GM21737 (cell line): ENCODE results near the gene BCS1L.
"Not testable (repeated sequence)": the region's sequence is repeated elsewhere in the genome, so short reads cannot be mapped to it uniquely, and the experiment has no call there.

Experiments
- ATAC-seq: cut with Tn5 transposase; IDR thresholded peaks from one replicate; pipeline ENCODE4 v1.9.1; 2021; ENCODE audit warnings: mild to moderate bottlenecking, moderate library complexity; ENCODE audit not compliant: unreplicated experiment

Gene BCS1L

DNA sequence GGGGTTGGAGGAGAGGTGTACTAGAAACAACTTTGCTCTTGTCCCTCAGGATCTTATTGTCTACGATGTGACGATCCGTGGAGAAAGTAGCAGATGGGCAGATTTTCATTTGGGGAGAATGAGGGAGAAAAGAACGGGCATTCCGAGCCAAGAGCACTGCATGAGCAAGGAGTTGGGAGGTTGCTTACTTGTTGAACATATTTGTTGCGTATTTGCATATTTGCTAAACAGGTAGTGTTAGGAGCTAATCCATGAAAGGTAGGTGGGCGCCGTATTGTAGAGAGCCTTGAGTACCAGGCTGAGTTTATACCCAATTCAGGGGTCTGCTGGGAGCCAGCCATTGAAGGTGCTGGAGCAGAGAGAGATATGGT, 490 bp downstream of the BCS1L start:
- no peak for ATAC-seq

DNA sequence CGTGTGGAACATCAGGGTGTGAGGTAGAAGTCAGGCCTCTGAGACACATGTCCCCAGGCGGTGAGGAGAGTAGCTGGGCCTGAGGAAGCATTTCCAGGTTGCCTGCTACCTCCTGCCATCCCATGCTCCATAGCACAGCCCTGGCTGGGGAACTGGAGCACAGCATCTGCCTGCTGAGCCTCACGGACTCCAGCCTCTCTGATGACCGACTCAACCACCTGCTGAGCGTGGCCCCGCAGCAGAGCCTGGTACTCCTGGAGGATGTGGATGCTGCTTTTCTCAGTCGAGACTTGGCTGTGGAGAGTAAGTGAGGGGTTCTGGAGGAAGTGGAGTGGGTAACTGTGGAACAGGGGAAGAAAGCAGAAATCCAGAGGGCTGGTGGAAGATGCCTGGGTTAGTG, 2.9 kb downstream of the BCS1L start:
- no peak for ATAC-seq

DNA sequence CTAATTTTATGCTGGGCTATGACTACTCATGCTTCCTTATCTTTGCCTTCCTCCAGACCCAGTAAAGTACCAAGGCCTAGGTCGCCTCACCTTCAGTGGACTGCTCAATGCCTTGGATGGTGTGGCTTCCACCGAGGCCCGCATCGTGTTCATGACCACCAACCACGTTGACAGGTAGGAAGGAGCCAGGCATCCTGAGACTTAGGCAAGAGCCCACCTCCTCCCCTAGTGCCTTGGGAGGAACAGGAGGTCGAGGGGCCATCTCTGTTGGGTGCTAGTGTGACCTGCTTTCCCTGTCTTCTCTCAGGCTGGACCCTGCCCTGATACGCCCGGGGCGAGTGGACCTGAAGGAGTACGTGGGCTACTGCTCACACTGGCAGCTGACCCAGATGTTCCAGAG, 3.3 kb downstream of the BCS1L start:
- no peak for ATAC-seq

DNA sequence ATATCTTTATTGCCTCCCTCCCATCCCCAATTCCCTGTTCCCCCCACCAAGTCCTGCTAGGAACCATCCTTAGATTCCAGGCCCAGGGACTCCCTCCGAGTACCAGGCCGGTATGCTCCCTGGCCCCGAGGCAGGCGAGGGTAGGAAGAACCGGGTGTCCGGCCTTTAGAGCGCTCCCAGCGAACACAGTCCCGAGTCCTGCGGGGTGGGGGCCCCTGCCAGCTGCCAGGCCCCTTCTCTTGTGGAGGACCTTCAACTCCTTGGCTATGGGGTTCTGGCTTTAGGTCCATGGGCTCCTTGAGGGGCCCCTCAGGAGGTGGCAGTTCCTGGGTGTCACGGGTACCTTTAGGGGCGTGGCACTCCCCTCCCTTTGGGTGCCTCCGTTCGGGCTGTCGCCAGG, 4.4 kb downstream of the BCS1L start:
- no peak for ATAC-seq

DNA sequence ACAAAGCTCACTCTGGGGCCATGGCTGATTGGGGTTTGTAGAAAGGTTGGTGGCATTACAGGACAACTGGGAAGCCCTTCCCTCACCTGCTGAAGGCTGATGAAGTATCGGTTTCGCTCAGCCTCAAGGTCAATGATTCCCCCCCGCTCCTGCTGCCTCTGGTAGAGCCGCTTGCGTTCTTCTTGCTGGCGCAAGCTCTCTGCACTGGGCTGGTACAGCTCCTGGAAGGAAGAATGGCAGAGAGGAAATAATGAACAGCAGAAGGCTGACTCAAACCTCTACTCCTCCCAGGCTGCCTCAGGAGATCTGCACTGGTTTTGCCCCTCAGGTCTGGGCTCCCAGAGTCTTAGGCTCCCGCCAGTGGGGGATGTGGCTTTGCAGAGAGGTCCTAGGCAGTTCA, 5.2 kb downstream of the BCS1L start:
- no peak for ATAC-seq

DNA sequence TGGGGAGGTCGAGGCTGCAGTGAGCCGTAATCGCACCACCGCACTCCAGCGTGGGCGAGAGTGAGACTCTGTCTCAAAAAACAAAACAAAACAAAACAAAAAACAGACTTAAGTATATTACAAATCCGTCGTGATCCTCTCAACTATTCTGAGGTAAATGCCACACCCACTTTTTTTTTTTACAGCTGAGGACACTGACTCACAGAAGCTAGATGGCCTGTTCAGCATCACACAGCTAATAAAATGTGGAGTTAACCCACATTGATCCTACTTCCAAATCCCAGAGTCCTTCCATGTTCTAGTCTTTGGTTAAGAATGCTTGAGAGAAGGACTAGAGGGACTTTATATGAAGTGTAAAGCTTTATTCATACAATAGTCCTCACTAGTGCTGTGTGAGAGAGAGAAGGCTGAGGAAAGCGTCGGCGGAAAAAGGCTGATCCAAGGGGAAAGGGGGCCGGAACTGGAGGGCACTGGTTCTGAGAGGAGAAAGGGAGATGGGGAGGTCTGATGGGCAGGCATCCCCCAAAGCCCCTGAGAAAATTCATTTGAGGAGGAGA, 11.7 kb downstream of the BCS1L start:
- ATAC-seq = no peak

DNA sequence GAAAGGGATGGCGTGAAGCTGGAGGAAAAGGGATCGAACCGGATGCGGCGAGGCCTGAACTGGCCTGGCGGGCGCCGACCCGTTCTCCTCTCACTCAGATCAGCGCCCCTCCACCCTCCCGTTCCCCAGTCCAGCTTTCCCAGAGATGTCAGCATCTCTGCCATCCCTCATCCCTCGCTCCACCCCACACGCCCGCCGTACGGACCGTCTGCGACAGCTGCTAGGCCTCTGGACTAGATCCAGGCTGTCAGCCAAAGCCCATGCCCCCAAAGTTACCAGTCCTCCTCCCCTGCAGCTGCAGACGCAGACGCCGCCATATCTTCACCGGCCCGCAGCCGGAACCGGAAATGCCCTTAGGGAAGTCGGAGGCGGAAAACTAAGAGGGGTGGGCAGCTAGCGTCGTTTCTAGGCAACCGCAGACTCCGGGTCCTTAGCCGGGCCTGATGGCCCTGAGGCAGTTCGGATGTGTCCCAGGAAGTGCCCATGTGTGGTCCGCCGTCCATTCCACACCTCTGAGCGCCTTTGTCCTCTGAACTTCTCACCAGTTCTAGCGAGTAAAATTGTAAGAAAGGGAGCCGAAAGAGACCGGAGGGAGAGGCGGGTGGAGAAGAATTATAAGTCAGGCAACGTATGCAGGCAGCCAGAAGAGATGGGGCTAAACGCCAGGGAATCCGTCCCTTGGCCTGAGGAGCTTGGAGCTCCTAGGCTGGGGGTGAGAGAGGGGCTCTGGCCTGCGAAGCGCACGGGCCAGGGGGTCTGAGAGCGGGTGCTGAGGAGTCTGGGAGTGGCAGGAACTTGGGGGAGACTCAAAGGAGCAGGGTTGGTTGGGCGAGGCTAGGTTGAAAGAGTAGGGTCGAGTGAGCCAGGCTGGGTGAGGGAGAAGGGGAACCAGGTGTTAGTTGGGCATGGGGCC, 12.4 kb downstream of the BCS1L start, which contains the start of the genes RNF25 and STK36:
TSS of gene RNF25 (minus strand) at position 349 of the 913 bp plus-strand sequence. CDS start at position 317, 32 bp downstream.
TSS of gene STK36 (plus strand) at position 433 of the 913 bp plus-strand sequence. CDS start 744 bp downstream, outside the sequence.
- ATAC-seq = peak; percentile 96

DNA sequence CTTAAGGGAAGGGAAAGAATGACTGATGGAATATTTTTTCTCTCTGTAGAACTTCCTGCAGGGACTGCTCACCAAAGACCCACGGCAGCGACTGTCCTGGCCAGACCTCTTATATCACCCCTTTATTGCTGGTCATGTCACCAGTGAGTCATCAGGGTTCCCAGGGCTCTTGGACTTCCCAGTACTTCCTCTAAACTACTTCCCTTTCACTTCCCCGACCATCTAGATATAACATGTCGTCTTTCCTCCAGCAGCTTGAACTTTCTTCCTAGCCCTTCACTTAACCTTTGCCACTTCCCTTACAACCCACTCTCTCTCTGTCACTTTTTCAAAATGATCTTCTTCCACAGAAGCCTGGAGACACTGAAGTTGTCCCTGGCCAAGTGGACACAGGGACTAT, 19.6 kb downstream of the BCS1L start:
- no peak for ATAC-seq

DNA sequence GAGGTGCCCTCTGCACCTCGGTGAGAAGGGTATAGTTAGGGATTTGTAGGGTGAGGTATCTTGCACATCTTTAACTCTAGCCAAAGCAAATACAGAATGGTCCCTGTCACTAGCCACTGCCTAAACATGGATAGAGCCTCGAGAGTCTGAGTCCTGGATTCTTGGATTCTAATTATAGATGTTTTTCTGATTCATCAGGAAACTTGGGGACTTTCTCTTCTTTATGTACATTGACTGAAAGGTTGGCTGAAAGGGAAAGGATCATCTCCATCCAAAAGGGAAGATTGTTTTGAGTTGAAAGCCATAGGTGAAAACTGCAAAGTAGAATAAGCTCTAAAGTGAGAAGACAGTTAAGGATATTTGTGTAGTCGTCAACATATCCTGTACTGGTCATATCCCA, 20.6 kb downstream of the BCS1L start:
- ATAC-seq = no peak

DNA sequence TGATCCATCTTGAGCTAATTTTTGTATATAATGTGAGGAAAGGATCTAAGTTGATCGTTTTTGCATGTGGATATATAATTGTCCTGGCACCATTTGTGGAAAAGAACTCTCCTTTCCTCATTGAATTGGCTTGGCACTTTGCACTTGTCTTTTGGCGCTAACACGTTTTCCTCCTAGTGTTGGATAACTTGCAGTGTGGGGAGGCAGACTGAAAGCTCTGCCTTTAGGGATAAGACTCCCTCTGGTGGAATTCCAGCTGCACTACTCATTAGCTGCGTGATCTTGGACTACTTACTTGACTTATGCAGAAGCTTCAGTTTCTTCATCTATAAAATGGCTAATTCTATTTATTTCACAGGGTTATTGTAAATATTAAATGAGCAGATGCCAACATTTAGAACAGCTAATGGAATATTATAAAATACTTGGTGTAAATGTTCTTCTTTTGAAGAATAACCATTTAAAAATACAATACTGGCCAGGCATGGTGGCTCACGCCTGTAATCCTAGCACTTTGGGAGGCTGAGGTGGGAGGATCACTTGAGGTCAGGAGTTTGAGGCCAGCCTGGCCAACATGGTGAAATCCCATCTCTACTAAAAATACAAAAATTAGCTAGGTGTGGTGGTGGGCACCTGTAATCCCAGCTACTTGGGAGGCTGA, 28.0 kb downstream of the BCS1L start:
- ATAC-seq = not testable (repeated sequence)

DNA sequence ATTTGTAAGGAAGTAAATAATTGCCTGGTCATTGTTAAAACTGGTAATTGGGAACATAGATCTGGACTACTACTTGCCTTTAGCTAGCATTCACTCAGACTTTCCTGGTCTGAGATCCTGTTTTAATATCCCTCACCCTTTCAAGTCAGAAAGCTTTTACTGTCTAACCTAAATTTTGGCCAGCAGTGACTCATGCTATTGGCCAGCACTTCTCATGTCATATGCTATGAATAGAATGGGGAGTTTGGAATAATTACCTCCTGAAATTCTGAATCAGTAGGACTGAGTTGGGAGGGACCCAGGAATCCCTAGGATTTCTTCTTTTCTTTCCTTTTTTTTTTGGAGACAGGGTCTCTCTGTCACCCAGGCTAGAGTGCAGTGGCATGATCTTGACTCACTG, 31.8 kb downstream of the BCS1L start:
- ATAC-seq = no peak

DNA sequence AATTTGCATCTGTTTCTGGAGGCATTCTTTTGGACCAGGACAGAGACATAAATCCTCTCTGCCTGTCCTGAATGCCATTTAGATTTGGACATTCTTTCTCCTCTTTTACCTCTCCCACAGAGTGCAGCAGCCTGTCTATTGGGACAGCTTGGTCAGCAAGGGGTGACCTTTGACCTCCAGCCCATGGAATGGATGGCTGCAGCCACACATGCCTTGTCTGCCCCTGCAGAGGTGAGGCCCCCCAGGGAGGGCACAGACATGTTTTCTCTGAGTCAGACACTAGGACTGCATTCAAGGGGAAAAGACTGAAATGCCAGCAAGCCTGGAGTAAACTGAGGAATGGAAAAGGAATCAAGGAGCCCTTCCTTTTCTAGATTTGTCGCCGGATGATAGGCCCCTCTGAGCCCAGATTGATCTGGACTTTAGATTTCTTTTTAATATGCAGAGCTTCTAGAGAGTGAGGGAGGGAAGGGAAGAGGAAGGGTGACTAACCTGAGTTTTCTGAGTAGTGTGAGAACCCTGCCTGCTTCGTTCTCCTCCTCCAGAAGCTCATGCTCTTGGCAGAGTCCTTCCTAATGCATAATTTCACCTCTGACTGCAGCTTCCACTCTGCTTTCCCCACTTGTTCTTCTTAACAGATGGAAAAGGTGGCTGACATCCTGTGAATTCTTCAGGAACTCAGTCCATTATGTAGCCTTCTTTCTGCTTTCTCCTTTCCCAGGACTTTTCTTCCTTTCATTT, 35.1 kb downstream of the BCS1L start:
- ATAC-seq = no peak

DNA sequence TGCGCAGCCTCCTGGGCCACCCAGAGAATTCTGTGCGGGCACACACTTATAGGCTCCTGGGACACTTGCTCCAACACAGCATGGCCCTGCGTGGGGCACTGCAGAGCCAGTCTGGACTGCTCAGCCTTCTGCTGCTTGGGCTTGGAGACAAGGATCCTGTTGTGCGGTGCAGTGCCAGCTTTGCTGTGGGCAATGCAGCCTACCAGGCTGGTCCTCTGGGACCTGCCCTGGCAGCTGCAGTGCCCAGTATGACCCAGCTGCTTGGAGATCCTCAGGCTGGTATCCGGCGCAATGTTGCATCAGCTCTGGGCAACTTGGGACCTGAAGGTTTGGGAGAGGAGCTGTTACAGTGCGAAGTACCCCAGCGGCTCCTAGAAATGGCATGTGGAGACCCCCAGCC, 39.4 kb downstream of the BCS1L start:
- no peak for ATAC-seq

DNA sequence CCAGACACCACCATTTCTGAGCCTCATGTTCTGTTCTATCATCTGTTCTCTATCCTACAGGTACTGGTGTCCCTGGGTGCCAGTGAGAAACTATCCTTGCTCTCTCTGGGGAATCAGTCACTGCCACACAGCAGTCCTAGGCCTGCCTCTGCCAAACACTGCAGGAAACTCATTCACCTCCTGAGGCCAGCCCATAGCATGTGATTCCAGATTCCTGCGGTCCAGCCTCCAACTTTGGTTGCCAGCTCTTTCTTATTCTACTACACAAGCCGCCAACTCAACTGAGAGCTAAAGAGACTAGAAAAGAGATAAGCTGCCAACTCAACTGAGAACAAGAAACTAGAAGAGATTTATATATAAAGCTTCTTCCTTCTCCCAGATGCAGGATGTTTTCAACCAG, 42.3 kb downstream of the BCS1L start:
- no peak for ATAC-seq

DNA sequence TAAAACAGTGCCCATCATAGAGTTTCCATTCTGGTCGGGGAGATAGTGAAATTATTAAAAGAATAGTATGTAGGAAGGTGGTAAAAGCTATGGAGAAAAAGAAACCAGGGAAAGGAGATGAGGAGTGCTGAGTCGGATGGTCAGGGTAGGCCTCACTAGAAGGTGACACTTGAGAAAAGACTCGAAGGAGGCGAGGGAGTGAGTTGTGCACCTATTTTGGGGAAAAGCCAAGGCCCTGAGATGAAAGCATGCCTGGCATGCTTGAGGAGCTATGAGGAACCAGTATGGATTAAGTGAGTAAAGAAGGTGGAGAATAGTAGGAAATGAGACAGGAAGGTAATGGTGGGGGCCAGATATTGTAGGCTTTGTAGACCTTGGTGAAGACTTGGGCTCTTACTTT, 43.9 kb downstream of the BCS1L start:
- no peak for ATAC-seq

DNA sequence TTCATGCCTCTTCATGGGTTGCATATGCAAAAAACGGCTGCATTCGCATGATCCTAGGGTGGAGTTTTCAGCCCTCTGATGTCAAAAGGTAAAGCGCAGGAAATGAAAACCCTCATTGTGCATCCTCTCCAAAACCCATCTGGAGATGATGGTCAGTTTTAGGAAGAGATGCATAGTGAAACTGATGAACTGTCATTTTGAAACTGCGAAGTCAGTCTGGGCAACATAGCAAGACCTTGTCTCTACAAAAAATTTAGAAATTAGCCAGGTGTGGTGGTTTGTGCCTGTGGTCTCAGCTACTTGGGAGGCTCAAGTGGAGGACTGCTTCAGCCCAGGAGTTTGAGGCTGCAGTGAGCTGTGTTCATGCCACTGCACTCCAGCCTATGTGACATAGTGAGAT, 48.6 kb downstream of the BCS1L start:
- no peak for ATAC-seq

DNA sequence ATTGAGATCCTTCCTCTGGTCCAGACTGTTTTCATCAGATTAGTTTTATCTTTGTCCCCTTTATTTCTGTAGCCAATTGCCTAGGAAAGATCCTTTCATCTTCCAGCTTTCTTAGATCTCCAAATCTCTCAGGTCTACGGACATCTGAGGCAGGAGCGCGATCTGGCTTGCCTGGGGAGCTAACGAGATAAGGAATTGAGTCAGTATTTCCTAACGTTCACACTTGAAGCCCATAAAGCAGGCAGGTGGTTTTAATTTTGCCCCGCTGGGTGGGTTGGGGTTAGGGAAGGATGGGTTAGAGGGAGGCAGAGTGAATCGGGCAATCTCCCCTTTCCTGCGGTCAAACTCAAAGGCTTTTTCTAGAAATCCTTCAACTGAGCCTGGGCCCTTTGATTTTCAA, 50.4 kb downstream of the BCS1L start:
- ATAC-seq = no peak

DNA sequence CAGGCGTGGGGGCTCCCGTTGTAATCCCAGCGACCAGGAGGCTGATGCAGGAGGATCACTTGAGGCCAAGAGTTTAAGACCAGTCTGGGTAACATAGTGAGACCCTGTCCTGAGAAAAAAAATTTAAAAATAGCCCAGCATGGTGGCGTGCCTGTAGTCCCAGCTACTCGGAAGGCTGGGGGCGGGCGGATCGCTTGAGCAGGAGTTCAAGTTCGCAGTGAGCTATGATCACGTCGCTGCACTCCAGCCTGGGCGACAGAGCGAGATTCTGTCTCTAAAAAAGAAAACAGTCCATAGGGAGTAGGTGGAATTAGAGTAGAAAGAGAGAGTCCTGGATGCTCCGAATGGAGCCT, 50.8 kb downstream of the BCS1L start:
- ATAC-seq = peak; percentile 4

DNA sequence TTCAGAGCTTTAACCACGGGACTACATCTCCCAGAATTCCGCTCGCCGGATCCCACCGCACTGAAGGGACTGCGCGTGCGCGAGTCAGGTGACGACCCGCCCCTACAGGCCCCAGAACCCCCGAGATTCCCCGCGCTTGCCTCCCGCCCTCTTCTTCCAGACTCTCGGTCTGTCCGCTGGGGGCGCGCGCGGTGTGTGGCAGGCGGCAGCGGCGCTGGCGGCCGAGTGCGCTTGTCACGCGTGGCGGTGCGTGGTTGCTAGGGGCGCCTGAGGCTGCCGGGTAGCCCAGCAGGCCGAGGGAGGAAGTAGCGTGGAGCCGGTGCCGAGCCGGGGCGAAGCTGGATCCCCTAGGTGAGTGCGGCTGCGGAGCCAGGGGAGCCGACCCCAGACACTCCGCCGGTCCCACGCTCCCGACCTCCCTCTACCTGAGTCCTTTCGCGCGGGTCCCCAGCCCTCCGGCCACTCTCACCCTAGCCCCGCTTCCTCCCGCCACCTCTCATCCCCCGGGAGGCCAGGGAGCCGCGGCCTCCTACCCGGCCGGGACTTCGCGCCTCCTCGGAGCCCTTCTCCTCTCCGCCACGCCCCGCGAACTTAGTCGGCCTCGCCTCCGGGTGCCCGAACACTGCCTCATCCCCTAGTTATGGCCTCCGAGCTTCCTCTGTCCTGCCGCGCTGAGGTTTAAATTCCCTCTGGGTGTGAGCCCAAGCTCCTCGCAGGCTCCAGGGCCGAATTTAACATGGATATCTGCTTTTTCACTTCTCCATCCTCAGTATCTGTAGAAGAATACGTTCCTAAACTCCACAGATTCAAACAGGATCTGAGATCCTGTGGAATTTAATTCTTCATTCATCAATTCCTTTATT, 51.4 kb downstream of the BCS1L start, which contains the start of gene TTLL4:
TSS of gene TTLL4 (plus strand) at position 149 of the 863 bp plus-strand sequence. CDS start 26,842 bp downstream, outside the sequence.
- peak; percentile 90 for ATAC-seq

DNA sequence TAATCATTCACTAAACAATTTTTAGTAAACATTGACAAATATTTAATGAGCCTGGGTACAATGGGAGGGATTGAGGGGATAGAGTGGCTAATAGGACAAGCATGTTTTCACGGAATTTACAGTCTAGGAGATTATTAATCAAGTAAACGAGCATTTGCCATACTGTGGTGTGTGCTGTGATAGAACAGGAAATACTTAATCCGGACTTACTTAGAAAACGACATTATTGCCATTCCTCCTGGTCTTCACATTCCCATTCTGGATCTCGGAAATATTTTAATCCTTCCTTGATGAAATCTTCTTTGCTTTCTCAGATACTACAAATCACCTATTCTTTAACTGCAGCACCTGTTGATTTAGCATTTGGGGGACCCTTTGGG, 52.1 kb downstream of the BCS1L start:
- no peak for ATAC-seq
